ENCODE data around the gene CROCC.
A peak's percentile ranks its signal among the peaks of the same experiment; 100 is the strongest.
"Not testable (repeated sequence)": the region's sequence is repeated elsewhere in the genome, so short reads cannot be mapped to it uniquely, and the experiment has no call there.

Gene CROCC

DNA sequence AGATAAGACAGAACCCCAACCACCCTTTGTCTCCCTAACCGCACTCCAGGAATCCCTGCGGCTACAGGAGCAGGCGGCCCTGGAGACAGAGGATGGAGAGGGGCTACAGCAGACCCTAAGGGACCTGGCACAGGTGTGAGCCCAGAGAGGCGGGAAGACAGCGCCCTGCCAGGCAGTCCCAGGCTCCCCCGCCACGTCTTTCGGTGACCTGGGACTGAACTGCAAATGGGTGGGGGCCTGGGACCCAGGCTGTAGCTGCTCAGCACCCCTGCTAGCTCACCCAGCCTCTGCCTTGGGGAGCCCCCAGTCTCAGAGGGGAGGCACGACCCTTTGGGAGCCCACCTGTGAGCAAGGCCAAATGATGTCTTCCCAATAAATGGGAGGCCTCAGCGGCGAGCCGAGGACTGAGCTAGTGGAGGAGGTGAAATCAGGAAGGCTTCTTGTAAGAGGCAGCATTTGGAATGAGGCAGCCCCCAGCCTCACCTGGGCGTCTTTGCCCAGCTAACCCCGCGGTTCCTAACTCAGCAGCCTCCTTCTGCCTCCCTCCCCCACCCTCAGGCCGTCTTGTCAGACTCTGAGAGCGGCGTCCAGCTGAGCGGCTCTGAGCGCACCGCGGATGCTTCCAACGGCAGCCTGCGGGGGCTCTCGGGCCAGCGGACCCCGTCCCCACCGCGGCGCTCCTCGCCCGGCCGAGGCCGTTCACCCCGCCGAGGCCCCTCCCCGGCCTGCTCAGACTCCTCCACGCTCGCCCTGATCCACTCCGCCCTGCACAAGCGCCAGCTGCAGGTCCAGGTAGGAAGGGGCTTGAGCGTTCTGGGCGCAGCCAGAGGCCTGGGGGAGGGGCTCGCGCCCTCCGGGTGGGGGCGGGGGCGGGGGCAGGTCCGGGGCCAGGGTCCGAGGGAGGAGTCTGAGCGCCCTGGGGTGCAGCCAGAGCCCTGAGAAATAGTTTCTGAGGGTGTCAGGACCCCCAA is 16.9 kb downstream of the CROCC start:
- no peak for DNase-seq (ENCODE audit: low read depth)

DNA sequence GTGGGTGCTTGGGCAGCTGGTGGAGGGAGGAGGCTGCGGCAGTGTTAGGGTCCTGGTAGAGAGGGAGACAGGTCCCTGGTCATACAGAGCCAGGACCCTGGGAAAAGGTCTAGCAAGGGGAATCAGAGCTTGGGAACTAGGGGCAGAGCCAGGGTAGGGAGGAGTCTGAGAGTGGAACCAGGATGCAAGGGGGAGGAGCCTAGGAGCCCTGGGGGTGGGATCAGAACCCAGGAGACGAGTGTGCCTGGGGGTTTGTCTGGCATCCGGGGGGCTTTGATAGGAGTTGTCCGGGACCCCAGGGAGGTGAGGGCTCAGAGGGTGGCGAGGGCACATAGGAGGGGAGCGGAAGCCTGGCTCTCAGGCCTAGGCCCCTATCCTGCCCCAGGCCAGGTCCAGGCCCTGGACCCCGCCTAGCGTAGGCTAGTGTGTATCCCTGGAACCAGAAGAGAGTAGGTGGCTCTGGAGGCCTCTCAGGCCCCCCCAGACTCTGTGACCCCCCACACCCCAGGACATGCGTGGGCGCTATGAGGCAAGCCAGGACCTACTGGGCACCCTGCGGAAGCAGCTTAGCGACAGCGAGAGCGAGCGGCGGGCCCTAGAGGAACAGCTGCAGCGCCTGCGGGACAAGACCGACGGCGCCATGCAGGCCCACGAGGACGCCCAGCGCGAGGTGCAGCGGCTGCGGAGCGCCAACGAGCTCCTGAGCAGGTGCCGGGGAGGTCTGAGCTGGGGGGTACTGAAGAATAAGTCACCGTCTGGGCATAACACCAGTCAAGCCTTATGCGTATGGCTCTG is 17.9 kb downstream of the CROCC start:
- DNase-seq (ENCODE audit: low read depth), result not testable (repeated sequence)

DNA sequence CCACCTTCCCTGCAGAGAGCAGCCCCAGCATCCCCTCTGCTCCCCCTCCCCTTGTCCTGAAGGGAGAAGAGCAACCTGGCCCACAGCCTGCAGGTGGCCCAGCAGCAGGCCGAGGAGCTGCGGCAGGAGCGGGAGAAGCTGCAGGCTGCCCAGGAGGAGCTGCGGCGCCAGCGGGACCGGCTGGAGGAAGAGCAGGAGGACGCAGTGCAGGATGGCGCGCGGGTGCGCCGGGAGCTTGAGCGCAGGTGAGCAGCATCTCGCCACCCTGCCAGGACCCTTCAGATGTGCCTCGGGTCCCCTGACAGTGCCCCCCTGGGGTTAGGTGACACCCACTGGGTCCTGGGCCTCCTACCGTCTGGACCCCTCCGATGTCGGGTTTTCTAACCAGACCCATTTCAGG is 22.3 kb downstream of the CROCC start:
- no peak for DNase-seq (ENCODE audit: low read depth)

GRCh38 chr1:16945512-16945911 is 23.8 kb downstream of the CROCC start:
- not testable (repeated sequence) for DNase-seq (ENCODE audit: low read depth)

DNA sequence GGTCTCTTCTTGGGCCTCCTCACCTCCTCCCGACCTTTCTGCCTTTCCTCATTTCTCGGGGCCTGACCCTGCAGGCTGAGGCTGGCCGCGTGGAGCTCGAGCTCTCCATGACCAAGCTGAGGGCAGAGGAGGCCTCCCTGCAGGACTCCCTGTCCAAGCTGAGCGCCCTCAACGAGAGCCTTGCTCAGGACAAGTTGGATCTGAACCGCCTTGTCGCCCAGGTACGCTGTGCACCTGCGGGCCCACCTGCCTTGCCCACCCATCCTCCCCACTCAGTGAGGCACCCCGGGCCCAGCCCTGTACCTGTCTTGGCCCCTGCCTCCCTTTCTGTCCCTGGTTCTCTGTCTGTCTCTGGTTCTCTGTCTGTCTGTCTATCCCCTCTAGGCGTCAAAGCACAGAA is 24.5 kb downstream of the CROCC start:
- DNase-seq (ENCODE audit: low read depth), result not testable (repeated sequence)

DNA sequence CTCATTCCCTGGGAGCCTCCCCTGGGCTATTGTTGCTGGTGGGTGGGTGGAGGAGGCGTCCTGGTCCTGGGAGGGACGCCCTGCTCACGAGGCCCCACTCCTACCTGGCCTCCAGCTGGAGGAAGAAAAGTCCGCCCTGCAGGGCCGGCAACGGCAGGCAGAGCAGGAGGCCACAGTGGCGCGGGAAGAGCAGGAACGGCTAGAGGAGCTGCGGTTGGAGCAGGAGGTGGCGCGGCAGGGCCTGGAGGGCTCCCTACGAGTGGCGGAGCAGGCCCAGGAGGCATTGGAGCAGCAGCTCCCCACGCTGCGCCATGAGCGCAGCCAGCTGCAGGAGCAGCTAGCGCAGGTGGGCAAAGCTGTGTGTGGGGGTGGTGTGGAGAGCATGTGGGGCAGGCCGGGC is 24.9 kb downstream of the CROCC start:
- DNase-seq (ENCODE audit: low read depth), result no peak

DNA sequence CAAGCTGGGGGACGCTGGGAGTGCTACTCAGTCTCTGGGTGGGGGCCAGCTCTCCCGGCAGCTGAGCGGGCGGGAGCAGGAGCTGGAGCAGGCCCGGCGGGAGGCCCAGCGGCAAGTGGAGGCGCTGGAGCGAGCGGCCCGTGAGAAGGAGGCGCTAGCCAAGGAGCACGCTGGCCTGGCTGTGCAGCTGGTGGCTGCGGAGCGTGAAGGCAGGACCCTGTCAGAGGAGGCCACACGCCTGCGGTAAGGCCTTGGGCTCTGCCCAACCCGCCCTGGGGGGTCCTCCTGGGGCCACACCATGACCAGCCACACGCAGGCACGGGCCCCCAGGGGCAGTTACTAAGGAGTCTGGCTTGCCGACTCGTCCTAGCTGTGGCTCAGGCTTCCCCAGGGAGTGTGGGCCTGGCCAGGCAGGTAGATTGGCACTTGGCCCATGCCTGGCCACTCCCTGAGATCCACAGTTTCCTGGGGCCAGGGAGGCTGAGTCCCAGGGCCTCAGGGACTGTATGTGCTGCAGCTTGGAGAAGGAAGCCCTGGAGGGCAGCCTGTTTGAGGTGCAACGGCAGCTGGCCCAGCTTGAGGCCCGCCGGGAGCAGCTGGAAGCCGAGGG is 26.7 kb downstream of the CROCC start:
- DNase-seq (ENCODE audit: low read depth), result not testable (repeated sequence)

DNA sequence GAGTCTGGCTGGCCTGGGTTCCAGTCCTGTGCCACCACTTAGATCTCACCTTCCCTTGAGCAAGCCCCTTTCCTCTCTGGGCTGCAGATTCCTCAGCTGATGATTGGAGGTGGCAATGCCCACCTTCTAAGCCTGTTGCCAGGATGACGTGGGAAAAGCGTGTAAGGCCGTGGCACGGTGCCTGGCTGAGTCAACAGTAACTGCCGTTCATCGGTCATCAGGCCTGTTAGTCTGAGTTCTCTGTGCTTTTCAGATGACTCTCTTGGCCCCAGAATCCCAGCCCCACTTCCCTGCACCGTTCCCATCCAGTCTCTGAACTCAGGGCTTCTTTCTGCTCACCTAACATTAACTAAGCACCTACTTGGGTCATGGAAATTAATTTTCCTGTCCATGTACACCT is 27.3 kb downstream of the CROCC start:
- DNase-seq (ENCODE audit: low read depth), result not testable (repeated sequence)

DNA sequence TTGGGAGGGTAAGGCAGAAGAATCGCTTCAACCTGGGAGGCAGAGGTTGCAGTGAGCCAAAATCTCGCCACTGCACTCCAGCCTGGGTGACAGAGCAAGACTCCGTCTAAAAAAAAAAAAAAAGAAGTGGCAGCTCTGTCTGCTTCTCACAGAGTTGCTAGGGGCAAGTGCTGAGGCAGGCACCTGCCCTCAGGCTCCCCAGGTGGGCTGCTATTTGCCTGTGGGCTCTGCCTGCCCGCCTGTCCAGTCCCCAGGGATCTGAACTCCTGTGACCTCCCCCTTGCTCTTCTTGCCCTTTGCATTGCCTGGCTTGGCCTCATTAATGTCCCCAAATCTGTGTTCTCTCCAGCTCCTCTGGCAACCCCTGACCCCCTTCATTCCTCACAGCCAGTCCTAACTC is 30.6 kb downstream of the CROCC start:
- DNase-seq (ENCODE audit: low read depth), result not testable (repeated sequence)

GRCh38 chr1:16954579-16954978 is 32.8 kb downstream of the CROCC start:
- no peak for DNase-seq (ENCODE audit: low read depth)

- no peak for DNase-seq (ENCODE audit: low read depth)
These were observed 33.5 kb downstream of the CROCC start for GRCh38 chr1:16955186-16955585.

DNA sequence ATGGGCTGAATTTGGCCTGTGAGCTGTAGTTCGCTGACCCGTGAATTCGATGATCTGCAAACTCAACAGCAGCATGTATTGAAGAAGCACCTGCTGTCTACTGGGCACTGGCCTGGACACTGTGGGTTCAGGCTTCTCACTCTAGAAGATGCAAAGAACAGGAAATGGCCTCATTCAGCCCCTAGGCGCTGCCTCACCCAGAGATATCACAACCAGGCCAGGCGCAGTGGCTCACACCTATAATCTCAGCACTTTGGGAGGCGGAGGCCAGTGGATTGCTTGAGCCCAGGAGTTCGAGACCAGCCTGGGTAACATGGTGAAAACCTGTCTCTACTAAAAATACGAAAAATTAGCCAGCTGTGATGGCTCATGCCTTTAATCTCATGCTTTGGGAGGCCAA is 35.0 kb downstream of the CROCC start:
- no peak for DNase-seq (ENCODE audit: low read depth)

GRCh38 chr1:16957731-16958130 is 36.0 kb downstream of the CROCC start:
- DNase-seq (ENCODE audit: low read depth), result no peak

DNA sequence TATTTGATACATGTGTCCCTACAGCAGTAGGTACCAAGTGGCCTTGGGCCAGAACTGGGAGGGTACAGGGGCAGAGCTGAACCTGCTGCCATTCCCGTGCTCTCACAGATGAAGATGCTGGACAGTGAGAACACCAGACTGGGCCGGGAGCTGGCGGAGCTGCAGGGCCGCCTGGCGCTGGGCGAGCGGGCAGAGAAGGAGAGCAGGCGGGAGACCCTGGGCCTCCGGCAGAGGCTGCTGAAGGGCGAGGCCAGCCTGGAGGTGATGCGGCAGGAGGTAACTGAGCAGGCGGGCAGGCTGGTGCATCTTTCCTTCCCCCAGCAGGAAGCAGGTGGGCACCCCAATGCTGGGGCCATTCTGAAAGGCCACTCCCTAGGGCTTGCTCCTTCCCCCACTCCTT is 36.7 kb downstream of the CROCC start:
- no peak for DNase-seq (ENCODE audit: low read depth)

DNA sequence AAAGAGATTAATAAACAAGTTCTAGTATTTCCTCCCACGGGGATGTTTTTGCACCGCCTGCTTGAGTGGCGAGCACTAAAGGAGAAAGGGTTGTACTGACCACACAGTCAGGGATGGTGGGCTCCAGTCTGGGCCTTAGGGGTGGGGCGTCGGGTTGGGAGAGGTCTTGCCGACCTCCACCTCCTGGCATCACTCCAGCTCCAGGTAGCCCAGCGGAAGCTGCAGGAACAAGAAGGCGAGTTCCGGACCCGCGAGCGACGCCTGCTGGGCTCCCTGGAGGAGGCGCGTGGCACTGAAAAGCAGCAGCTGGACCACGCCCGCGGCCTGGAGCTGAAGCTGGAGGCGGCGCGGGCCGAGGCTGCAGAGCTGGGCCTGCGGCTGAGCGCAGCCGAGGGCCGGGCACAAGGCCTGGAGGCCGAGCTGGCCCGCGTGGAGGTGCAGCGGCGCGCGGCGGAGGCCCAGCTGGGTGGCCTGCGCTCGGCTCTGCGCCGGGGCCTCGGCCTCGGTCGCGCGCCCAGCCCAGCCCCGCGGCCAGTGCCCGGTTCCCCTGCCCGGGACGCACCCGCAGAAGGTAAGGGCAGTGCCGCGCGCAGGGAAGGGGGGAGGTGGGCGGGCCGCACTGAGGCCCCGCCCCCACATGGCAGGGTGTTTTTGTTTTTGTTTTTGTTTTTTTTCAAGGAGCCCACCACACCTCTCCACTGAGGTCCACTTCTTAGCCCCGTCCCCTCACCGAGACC is 39.0 kb downstream of the CROCC start:
- peak; percentile 57 for DNase-seq (ENCODE audit: low read depth)

- no peak for DNase-seq (ENCODE audit: low read depth)
These were observed 39.8 kb downstream of the CROCC start for GRCh38 chr1:16961297-16962133.

DNA sequence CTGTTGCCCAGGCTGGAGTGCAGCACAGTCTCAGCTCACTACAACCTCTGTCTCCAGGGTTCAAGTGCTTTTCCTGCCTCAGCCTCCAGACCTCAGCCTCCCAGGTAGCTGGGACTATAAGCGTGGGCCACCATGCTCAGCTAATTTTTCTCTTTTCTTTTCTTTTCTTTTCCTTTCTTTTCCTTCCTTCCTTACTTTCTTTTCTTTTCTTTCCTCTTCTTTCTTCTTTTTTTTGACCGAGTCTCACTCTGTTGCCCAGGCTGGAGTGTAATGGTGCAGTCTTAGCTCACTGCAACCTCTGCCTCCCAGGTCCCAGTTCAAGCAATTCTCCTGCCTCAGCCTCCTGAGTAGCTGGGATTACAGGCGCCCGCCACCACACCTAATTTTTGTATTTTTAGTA is 42.4 kb downstream of the CROCC start:
- not testable (repeated sequence) for DNase-seq (ENCODE audit: low read depth)

GRCh38 chr1:16965486-16966067 is 43.8 kb downstream of the CROCC start:
- DNase-seq (ENCODE audit: low read depth), result no peak

- DNase-seq (ENCODE audit: low read depth), result no peak
These were observed 44.6 kb downstream of the CROCC start for GRCh38 chr1:16966282-16966681.

DNA sequence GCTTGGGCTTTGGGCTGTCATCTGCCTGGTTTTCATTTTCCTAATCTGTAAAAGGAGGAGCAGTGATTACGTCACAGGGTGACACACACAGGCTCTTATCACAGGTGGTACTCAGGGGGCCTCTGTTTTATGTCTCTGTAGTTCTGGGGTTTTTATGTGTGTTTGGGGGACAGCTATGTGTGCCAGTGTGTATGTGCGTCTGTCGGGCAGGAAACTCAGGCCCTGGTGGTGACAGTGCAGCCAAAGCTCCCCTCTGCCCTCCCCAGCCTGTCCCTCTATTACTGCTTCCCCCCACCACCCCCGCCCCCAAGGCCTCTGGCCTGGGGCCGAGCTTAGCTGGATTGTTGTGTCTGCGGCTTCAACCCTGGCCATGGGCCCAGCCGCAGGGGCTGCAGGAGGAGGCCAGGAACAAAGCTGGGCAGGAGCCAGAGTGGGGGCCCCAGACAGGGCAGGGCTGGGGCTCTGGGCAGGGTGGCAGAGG is 45.4 kb downstream of the CROCC start:
- no peak for DNase-seq (ENCODE audit: low read depth)

Data from stimulated activated CD4-positive, alpha-beta T cell treated with anti-CD3 and anti-CD28 coated beads, Interleukin-2, amount 100 ng/mL, for 4 hours (primary cell).